ENCODE measurements around the gene SIN3B. TPM values are rescaled to one million over a fixed set of nuclear protein-coding genes. Genes with fewer than 3 reads are reported as not detected.

Gene SIN3B
- total RNA-seq, 1 donor: 19.1 TPM

GRCh38 chr19:16902545-16902944, 73.3 kb downstream of the SIN3B start:
- no peak overlapping the region for H3K4me3 ChIP-seq (ENCODE audit: low read depth, low read length)
- TF ChIP-seq CTCF (IDR thresholded peaks at IDR 0.05; ENCODE audit: insufficient read depth, low read length): no peak
- no peak for DNase-seq (ENCODE audit: low read depth)

- TF ChIP-seq CTCF (IDR thresholded peaks at IDR 0.05; ENCODE audit: insufficient read depth, low read length): no peak
- no peak for DNase-seq (ENCODE audit: low read depth)
Observed at GRCh38 chr19:16903347-16903746, 74.1 kb downstream of the SIN3B start.

GRCh38 chr19:16904599-16904998, 75.4 kb downstream of the SIN3B start:
- DNase-seq (ENCODE audit: low read depth): no peak
- no peak overlapping the region for H3K4me3 ChIP-seq (ENCODE audit: low read depth, low read length)
- TF ChIP-seq CTCF (IDR thresholded peaks at IDR 0.05; ENCODE audit: insufficient read depth, low read length): no peak

More at GRCh38 chr19:16903347-16903746, 74.1 kb downstream of the SIN3B start:
- H3K4me3 ChIP-seq (ENCODE audit: low read depth, low read length): no peak overlapping the region

GRCh38 chr19:16908759-16909158, 79.6 kb downstream of the SIN3B start:
- H3K4me3 ChIP-seq (ENCODE audit: low read depth, low read length): no peak overlapping the region
- no peak for TF ChIP-seq CTCF (IDR thresholded peaks at IDR 0.05; ENCODE audit: insufficient read depth, low read length)
- no peak for DNase-seq (ENCODE audit: low read depth)

GRCh38 chr19:16911046-16911445, 81.8 kb downstream of the SIN3B start:
- TF ChIP-seq CTCF (IDR thresholded peaks at IDR 0.05; ENCODE audit: insufficient read depth, low read length): no peak
- DNase-seq (ENCODE audit: low read depth): no peak
- H3K4me3 ChIP-seq (ENCODE audit: low read depth, low read length): no peak overlapping the region

- no peak for DNase-seq (ENCODE audit: low read depth)
- H3K4me3 ChIP-seq (ENCODE audit: low read depth, low read length): no peak overlapping the region
- TF ChIP-seq CTCF (IDR thresholded peaks at IDR 0.05; ENCODE audit: insufficient read depth, low read length): no peak
Observed at GRCh38 chr19:16912780-16913179, 83.6 kb downstream of the SIN3B start.

- H3K4me3 ChIP-seq (ENCODE audit: low read depth, low read length): no peak overlapping the region
- no peak for DNase-seq (ENCODE audit: low read depth)
Observed at GRCh38 chr19:16914421-16914820, 85.2 kb downstream of the SIN3B start.

More at GRCh38 chr19:16914421-16914820, 85.2 kb downstream of the SIN3B start:
- no peak for TF ChIP-seq CTCF (IDR thresholded peaks at IDR 0.05; ENCODE audit: insufficient read depth, low read length)
